KOPT-K1 (cell line): ENCODE measurements around the gene HPS3.

Experiments
- H3K27ac ChIP-seq: fragments of 200-600 bp; sonication (generic); 2 replicates; pipeline ENCODE4 v1.5.1; 2016; ENCODE audit warnings: antibody characterized with exemption, mild to moderate bottlenecking, low read depth, low read length; ENCODE audit not compliant: poor library complexity, severe bottlenecking
- H3K36me3 ChIP-seq: fragments of 200-600 bp; sonication (generic); 2 replicates; pipeline ENCODE4 v1.5.1; 2017; ENCODE audit warnings: antibody characterized with exemption, mild to moderate bottlenecking, low read length, moderate library complexity; ENCODE audit not compliant: insufficient read depth
- H3K9me3 ChIP-seq: fragments of 200-600 bp; sonication (generic); 2 replicates; pipeline ENCODE4 v1.5.1; 2017; ENCODE audit warnings: antibody characterized with exemption, low read length, mild to moderate bottlenecking; ENCODE audit not compliant: insufficient read depth, poor library complexity, severe bottlenecking

The HPS3 gene

DNA sequence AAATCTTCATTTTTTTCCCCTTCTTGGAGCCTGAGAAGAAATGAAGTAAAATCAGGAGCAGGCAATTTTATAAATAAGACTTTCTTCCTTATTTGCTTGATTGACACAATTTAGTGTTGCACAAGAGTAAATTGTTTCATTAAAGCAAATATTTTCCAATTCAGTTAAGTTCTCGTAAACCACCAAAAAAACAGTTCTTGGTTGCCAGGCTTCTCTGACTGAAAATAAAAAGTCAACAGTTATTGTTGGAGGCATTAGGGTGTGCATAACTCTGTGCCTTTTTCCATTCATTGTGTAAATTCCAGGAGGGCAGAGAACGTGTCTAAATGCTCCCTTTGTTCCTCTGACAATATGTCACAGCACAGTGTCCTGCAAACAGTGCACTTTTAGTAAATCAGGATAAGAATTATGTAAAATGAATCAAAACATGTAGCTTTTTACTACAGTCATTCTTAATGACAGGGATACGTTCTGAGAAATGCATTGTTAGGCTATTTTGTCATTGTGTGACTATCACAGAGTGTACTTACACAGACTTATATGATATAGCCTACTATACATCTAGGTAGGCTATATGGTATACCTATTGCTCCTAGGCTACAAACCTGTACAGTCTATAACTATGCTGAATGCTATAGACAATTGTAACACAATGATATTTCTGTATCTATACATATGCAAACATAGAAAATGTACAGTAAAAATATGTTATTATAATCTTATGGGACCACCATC, 92.5 kb downstream of the HPS3 start, which contains the start of gene CP:
Gene CP, minus strand, starts transcription at position 47 of the 735 bp plus-strand sequence. Its CDS starts 37 bp downstream, at position 10.
- H3K36me3 ChIP-seq: no peaks in the 10 kb centered on the region
- H3K9me3 ChIP-seq: no peaks in the 10 kb centered on the region
- H3K27ac ChIP-seq: no peak within 1 kb of the TSS
